ENCODE results near the gene LIPG. TPM values are rescaled to one million over a fixed set of nuclear protein-coding genes. Genes with fewer than 3 reads are reported as not detected.
"Not testable (repeated sequence)": the region's sequence is repeated elsewhere in the genome, so short reads cannot be mapped to it uniquely, and the experiment has no call there.

Gene LIPG
- total RNA-seq, 5 donors from 2014 or later (not counting 1 experiment from before 2014, with no cell fraction given) = 0.22 to 0.76 (median 0.26) TPM; not detected in 2

GRCh38 chr18:49553003-49553402, 8.9 kb upstream of the LIPG start:
- ATAC-seq (replicated peaks in 1 of 4) (no peak), DNase-seq (no peak)
- Mint-ChIP-seq H3K4me1 (no peaks in the 10 kb centered on the region), H3K27ac (no peak overlapping the region), H3K36me3 (no peaks in the 10 kb centered on the region), H3K9me3 (peaks cover 0 to 4% (median 0%) of the 10 kb centered on the region in 3 donors), H3K4me3 (no peak overlapping the region), H3K27me3 (peaks cover 26 to 46% of the 10 kb centered on the region in 2 donors)
- CTCF ChIA-PET = interaction anchor here in 1 of 2 donors (1.6 kb wide), 1 partner anchor 306 kb away, joined by 3 read pairs; no protein-coding TSS in a partner anchor
- H3K9me3 ChIP-seq = no peaks in the 10 kb centered on the region
- H3K27me3 ChIP-seq (replicated peaks in 1 of 2; ENCODE audit: control insufficient read depth in 2 of 2, extremely low read depth in 1 of 2, insufficient read depth in 2 of 2, low read length in 1 of 2) = peaks cover 2 to 25% of the 10 kb centered on the region in 2 experiments
- H3K4me1 ChIP-seq (ENCODE audit: control insufficient read depth in 1 of 2, extremely low read depth in 1 of 2, insufficient read depth in 2 of 2, low read length in 2 of 2) = no peaks in the 10 kb centered on the region
- WGBS (ENCODE audit: insufficient coverage) = 87% methylated on average over 3 of the region's 4 CpGs
- no peak overlapping the region for H3K27ac ChIP-seq (ENCODE audit: low read length)
- H3K4me3 ChIP-seq (ENCODE audit: control insufficient read depth in 1 of 2, extremely low read depth in 1 of 2, low read length in 1 of 2) = no peak overlapping the region
- no peaks in the 10 kb centered on the region for H3K36me3 ChIP-seq (ENCODE audit: control insufficient read depth in 2 of 2, extremely low read depth in 1 of 2, insufficient read depth in 1 of 2, low read length in 1 of 2)
- POLR2A ChIA-PET = no interaction called here

DNA sequence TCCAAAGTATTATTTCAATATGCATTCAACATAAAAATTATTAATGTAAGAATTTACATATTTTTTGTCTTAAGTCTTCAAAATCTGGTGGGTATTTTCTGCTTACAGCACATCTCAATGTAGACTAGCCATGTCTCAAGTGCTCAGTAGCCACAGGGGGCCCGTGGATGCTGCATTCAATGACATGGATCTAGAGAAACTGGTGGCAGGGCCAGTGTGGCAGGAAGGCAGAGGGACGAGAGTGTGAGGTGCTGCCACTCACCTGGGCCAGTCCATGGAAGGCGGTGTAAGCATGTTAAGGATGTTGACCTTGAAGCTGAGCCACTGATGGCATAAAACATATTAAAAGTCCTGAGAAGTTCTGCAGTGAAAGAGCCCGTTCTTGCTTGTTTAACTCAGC, 6.2 kb upstream of the LIPG start:
- WGBS (ENCODE audit: insufficient coverage) = 85% methylated on average over 4 of the region's 4 CpGs

GRCh38 chr18:49558356-49558755, 3.5 kb upstream of the LIPG start:
- Mint-ChIP-seq H3K27me3 (peaks cover 53 to 69% of the 10 kb centered on the region in 2 donors), H3K36me3 (no peaks in the 10 kb centered on the region), H3K4me3 (no peak overlapping the region), H3K9me3 (peaks cover 0 to under 1% (median 0%) of the 10 kb centered on the region in 3 donors), H3K27ac (no peak overlapping the region), H3K4me1 (peaks cover 21 to 31% (median 28%) of the 10 kb centered on the region in 3 donors)
- Histone ChIP-seq H3K4me1 (ENCODE audit: control insufficient read depth in 1 of 2, extremely low read depth in 1 of 2, insufficient read depth in 2 of 2, low read length in 2 of 2) (peaks cover 0 to 22% of the 10 kb centered on the region in 2 experiments), H3K36me3 (ENCODE audit: control insufficient read depth in 2 of 2, extremely low read depth in 1 of 2, insufficient read depth in 1 of 2, low read length in 1 of 2) (no peaks in the 10 kb centered on the region), H3K27me3 (replicated peaks in 1 of 2; ENCODE audit: control insufficient read depth in 2 of 2, extremely low read depth in 1 of 2, insufficient read depth in 2 of 2, low read length in 1 of 2) (peaks cover 7 to 49% of the 10 kb centered on the region in 2 experiments), H3K27ac (ENCODE audit: low read length) (no peak overlapping the region), H3K9me3 (no peaks in the 10 kb centered on the region), H3K4me3 (ENCODE audit: control insufficient read depth in 1 of 2, extremely low read depth in 1 of 2, low read length in 1 of 2) (no peak overlapping the region)
- DNase-seq = no peak
- ATAC-seq (replicated peaks in 1 of 4) = no peak
- CTCF ChIA-PET = interaction anchor here (0.5 to 2.1 kb wide), 4 partner anchors 101 to 799 kb away, joined by 3 to 18 read pairs (median 4); no protein-coding TSS in a partner anchor
- POLR2A ChIA-PET = no interaction called here
- WGBS (ENCODE audit: insufficient coverage) = no CpG with 5 or more reads among the region's 3 CpGs

More for the DNA sequence above, 6.2 kb upstream of the LIPG start:
- Histone ChIP-seq H3K27ac (ENCODE audit: low read length) (no peak overlapping the region), H3K4me1 (ENCODE audit: control insufficient read depth in 1 of 2, extremely low read depth in 1 of 2, insufficient read depth in 2 of 2, low read length in 2 of 2) (peaks cover 0 to 2% of the 10 kb centered on the region in 2 experiments), H3K36me3 (ENCODE audit: control insufficient read depth in 2 of 2, extremely low read depth in 1 of 2, insufficient read depth in 1 of 2, low read length in 1 of 2) (no peaks in the 10 kb centered on the region), H3K9me3 (no peaks in the 10 kb centered on the region), H3K4me3 (ENCODE audit: control insufficient read depth in 1 of 2, extremely low read depth in 1 of 2, low read length in 1 of 2) (no peak overlapping the region), H3K27me3 (replicated peaks in 1 of 2; ENCODE audit: control insufficient read depth in 2 of 2, extremely low read depth in 1 of 2, insufficient read depth in 2 of 2, low read length in 1 of 2) (peaks cover 3 to 31% of the 10 kb centered on the region in 2 experiments)
- ATAC-seq (replicated peaks in 1 of 4) (no peak), DNase-seq (no peak)
- Mint-ChIP-seq H3K4me3 (no peak overlapping the region), H3K27ac (no peak overlapping the region), H3K36me3 (no peaks in the 10 kb centered on the region), H3K4me1 (peaks cover 0 to 5% (median 4%) of the 10 kb centered on the region in 3 donors), H3K9me3 (peaks cover 0 to 4% (median 0%) of the 10 kb centered on the region in 3 donors), H3K27me3 (peaks cover 42 to 61% of the 10 kb centered on the region in 2 donors)
- ChIA-PET POLR2A (interaction anchor here in 1 of 2 donors (0.7 kb wide), 1 partner anchor 234 kb away, joined by 6 read pairs; no protein-coding TSS in a partner anchor), CTCF (interaction anchor here (0.6 to 1.6 kb wide), 5 partner anchors 47 to 555 kb away, joined by 3 to 8 read pairs (median 3); no protein-coding TSS in a partner anchor)

DNA sequence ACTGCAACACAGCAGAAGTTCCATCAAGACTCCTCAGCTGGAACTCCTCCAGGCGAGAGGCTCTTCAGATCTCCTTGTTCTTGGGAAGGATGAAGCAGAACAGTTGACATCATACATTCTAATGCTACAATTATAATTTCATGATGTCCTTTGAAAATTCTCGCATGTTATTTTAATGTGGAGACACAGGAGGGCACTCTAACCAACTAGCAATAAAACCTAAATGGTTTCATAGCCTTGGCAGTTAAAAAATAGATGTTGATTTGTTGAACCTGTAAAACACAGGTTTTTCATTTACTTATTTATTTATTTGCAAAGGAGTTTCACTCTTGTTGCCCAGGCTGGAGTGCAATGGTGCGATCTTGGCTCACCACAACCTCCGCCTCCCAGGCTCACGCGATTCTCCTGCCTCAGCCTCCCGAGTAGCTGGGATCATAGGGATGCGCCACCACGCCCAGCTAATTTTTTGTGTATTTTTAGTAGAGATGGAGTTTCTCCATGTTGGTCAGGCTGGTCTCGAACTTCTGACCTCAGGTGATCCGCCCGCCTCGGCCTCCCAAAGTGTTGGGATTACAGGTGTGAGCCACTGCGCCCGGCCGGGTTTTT, 2.4 kb upstream of the LIPG start:
- CTCF ChIA-PET = interaction anchor here (0.5 to 2.1 kb wide), 11 partner anchors 175 to 798 kb away, joined by 3 to 18 read pairs (median 4); no protein-coding TSS in a partner anchor
- ATAC-seq (replicated peaks in 1 of 4); H3K4me3 Mint-ChIP-seq; H3K4me3 ChIP-seq (ENCODE audit: control insufficient read depth in 1 of 2, extremely low read depth in 1 of 2, low read length in 1 of 2); H3K27ac ChIP-seq (ENCODE audit: low read length); H3K36me3 ChIP-seq (ENCODE audit: control insufficient read depth in 2 of 2, extremely low read depth in 1 of 2, insufficient read depth in 1 of 2, low read length in 1 of 2); POLR2A ChIA-PET; H3K36me3 Mint-ChIP-seq; H3K27ac Mint-ChIP-seq; H3K9me3 Mint-ChIP-seq; H3K9me3 ChIP-seq: not testable (repeated sequence)
- WGBS (ENCODE audit: insufficient coverage) = no CpG with 5 or more reads among the region's 16 CpGs
- H3K27me3 ChIP-seq (replicated peaks in 1 of 2; ENCODE audit: control insufficient read depth in 2 of 2, extremely low read depth in 1 of 2, insufficient read depth in 2 of 2, low read length in 1 of 2) = peaks cover 9 to 56% of the 10 kb centered on the region in 2 experiments
- DNase-seq = peak in 1 of 35 experiments; percentile 47
- H3K4me1 ChIP-seq (ENCODE audit: control insufficient read depth in 1 of 2, extremely low read depth in 1 of 2, insufficient read depth in 2 of 2, low read length in 2 of 2) = peaks cover 0 to 22% of the 10 kb centered on the region in 2 experiments
- H3K27me3 Mint-ChIP-seq = peaks cover 59 to 70% of the 10 kb centered on the region in 2 donors
- H3K4me1 Mint-ChIP-seq = peaks cover 21 to 32% (median 28%) of the 10 kb centered on the region in 3 donors

GRCh38 chr18:49560277-49560623, 1.6 kb upstream of the LIPG start:
- peaks cover 21 to 32% (median 28%) of the 10 kb centered on the region in 3 donors for H3K4me1 Mint-ChIP-seq
- no peaks in the 10 kb centered on the region for H3K9me3 ChIP-seq
- no peaks in the 10 kb centered on the region for H3K36me3 Mint-ChIP-seq
- H3K9me3 Mint-ChIP-seq = no peaks in the 10 kb centered on the region
- H3K36me3 ChIP-seq (ENCODE audit: control insufficient read depth in 2 of 2, extremely low read depth in 1 of 2, insufficient read depth in 1 of 2, low read length in 1 of 2) = no peaks in the 10 kb centered on the region
- H3K4me1 ChIP-seq (ENCODE audit: control insufficient read depth in 1 of 2, extremely low read depth in 1 of 2, insufficient read depth in 2 of 2, low read length in 2 of 2) = peaks cover 0 to 22% of the 10 kb centered on the region in 2 experiments
- H3K27ac Mint-ChIP-seq = no peak overlapping the region
- no peak for ATAC-seq (replicated peaks in 1 of 4)
- H3K4me3 ChIP-seq (ENCODE audit: control insufficient read depth in 1 of 2, extremely low read depth in 1 of 2, low read length in 1 of 2) = no peak overlapping the region
- CTCF ChIA-PET = interaction anchor here (0.5 to 2.1 kb wide), 9 partner anchors 175 to 387 kb away, joined by 3 to 18 read pairs (median 5); no protein-coding TSS in a partner anchor
- H3K27me3 Mint-ChIP-seq = peaks cover 60 to 71% of the 10 kb centered on the region in 2 donors
- WGBS (ENCODE audit: insufficient coverage) = no CpG with 5 or more reads among the region's 3 CpGs
- POLR2A ChIA-PET = no interaction called here
- DNase-seq = no peak
- H3K27me3 ChIP-seq (replicated peaks in 1 of 2; ENCODE audit: control insufficient read depth in 2 of 2, extremely low read depth in 1 of 2, insufficient read depth in 2 of 2, low read length in 1 of 2) = peaks cover 11 to 58% of the 10 kb centered on the region in 2 experiments
- peak overlapping the region; percentile 26 to 81 (median 51) for H3K4me3 Mint-ChIP-seq
- H3K27ac ChIP-seq (ENCODE audit: low read length) = no peak overlapping the region

GRCh38 chr18:49560624-49561288, 1.1 kb upstream of the LIPG start:
- ChIA-PET CTCF (interaction anchor here (0.6 to 2.1 kb wide), 6 partner anchors 261 to 300 kb away, joined by 3 to 18 read pairs (median 8); no protein-coding TSS in a partner anchor), POLR2A (no interaction called here)
- peak overlapping the region; percentile 68 to 81 (median 68) for H3K4me3 Mint-ChIP-seq
- 4% methylated on average over 43 of the region's 46 CpGs for WGBS (ENCODE audit: insufficient coverage)
- H3K9me3 Mint-ChIP-seq = no peaks in the 10 kb centered on the region
- Histone ChIP-seq H3K27ac (ENCODE audit: low read length) (no peak overlapping the region), H3K4me3 (ENCODE audit: control insufficient read depth in 1 of 2, extremely low read depth in 1 of 2, low read length in 1 of 2) (peak overlapping the region; percentile 20 to 58), H3K4me1 (ENCODE audit: control insufficient read depth in 1 of 2, extremely low read depth in 1 of 2, insufficient read depth in 2 of 2, low read length in 2 of 2) (peaks cover 0 to 22% of the 10 kb centered on the region in 2 experiments), H3K9me3 (no peaks in the 10 kb centered on the region), H3K27me3 (replicated peaks in 1 of 2; ENCODE audit: control insufficient read depth in 2 of 2, extremely low read depth in 1 of 2, insufficient read depth in 2 of 2, low read length in 1 of 2) (peaks cover 11 to 61% of the 10 kb centered on the region in 2 experiments), H3K36me3 (ENCODE audit: control insufficient read depth in 2 of 2, extremely low read depth in 1 of 2, insufficient read depth in 1 of 2, low read length in 1 of 2) (no peaks in the 10 kb centered on the region)
- peak overlapping the region in 1 of 2 donors; percentile 23 for H3K27ac Mint-ChIP-seq
- ATAC-seq (replicated peaks in 1 of 4) (no peak), DNase-seq (peak in 1 of 35 experiments; percentile 5)
- peaks cover 65 to 73% of the 10 kb centered on the region in 2 donors for H3K27me3 Mint-ChIP-seq
- H3K36me3 Mint-ChIP-seq = no peaks in the 10 kb centered on the region
- peaks cover 21 to 32% (median 28%) of the 10 kb centered on the region in 3 donors for H3K4me1 Mint-ChIP-seq

Measured in T-cell (primary cell).